ENCODE results near the gene ZPR1.
"Not testable (repeated sequence)": the region's sequence is repeated elsewhere in the genome, so short reads cannot be mapped to it uniquely, and the experiment has no call there.

Gene ZPR1, protein sequence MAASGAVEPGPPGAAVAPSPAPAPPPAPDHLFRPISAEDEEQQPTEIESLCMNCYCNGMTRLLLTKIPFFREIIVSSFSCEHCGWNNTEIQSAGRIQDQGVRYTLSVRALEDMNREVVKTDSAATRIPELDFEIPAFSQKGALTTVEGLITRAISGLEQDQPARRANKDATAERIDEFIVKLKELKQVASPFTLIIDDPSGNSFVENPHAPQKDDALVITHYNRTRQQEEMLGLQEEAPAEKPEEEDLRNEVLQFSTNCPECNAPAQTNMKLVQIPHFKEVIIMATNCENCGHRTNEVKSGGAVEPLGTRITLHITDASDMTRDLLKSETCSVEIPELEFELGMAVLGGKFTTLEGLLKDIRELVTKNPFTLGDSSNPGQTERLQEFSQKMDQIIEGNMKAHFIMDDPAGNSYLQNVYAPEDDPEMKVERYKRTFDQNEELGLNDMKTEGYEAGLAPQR

DNA sequence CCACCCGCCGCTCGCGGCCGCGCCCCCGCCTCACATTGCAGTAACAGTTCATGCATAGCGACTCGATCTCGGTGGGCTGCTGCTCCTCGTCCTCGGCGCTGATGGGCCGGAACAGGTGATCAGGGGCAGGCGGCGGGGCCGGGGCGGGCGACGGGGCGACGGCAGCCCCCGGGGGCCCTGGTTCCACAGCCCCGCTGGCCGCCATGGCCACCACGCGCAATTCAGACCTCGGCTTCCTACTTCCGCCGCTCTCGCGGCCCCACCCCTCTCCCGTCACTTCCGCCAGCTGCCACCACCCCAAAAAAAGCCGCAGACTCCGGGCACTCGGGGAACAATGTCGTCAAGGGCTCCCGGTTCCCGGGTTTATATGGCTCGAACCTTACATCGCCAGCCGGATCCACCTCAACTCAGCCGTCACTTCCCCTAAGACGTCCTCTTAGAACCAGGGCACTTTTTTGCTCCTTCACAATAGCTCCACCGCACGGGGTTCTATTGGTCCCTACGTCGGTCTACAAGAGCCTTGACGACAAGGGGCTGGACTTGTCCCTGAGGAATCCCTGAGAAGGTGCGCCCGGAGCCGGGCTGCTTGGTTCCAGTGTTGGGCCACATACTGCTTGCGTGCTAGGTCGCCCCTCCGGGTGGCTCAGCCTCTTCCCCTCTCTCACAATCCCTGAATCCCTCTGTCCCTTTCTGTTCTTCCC is at the start of gene ZPR1:
TSS of gene ZPR1 (minus strand) at position 238 of the 701 bp plus-strand sequence. CDS start at position 205, 33 bp downstream.
- peak; percentile 79 to 81 for DNase-seq

DNA sequence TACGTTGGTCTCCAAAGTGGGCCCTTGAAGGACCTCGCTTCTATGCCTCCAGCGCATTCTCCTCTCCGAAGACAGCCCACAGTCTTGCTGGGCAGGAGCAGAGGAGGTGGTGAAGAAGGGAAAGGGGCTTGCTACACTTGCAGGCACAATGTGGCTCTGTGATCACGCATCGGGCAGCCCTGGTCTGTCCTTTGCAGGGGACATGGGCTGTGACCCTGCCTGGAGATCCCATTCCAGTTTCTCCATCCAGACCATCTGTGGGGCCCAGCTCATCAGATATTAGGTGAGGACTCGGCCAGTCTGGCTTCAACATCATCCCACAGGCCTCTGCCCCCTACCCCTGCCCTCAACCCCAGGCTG is 48.8 kb upstream of the ZPR1 start:
- DNase-seq, result no peak

DNA sequence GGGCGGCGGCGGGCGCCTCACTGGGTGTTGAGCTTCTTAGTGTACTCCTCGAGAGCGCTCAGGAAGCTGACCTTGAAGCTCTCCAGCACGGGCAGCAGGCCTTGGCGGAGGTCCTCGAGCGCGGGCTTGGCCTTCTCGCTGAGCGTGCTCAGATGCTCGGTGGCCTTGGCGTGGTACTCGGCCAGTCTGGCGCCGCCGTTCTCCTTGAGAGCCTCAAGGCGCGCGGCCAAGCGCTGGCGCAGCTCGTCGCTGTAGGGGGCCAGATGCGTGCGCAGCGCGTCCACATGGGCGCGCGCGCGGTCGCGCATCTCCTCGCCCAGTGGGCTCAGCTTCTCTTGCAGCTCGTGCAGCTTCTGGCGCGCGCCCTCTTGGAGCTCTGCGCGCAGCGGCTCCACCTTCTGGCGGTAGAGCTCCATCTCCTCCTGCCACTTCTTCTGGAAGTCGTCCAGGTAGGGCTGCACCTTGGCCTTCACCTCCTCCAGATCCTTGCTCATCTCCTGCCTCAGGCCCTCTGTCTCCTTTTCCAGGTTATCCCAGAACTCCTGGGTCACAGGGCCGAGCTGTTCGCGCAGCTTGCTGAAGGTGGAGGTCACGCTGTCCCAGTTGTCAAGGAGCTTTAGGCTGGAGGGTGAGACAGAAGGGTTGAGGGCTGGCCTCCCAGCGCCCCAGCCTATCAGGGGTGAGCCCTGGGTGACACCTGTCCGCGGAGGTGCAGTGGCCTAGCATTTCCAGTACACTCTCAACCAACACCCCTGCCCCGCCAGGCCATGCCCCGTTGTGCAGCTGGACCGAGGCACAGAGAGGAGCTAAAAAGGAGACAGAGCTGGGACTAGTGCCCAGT is 48.2 kb upstream of the ZPR1 start:
- peak; percentile 73 to 75 for DNase-seq

DNA sequence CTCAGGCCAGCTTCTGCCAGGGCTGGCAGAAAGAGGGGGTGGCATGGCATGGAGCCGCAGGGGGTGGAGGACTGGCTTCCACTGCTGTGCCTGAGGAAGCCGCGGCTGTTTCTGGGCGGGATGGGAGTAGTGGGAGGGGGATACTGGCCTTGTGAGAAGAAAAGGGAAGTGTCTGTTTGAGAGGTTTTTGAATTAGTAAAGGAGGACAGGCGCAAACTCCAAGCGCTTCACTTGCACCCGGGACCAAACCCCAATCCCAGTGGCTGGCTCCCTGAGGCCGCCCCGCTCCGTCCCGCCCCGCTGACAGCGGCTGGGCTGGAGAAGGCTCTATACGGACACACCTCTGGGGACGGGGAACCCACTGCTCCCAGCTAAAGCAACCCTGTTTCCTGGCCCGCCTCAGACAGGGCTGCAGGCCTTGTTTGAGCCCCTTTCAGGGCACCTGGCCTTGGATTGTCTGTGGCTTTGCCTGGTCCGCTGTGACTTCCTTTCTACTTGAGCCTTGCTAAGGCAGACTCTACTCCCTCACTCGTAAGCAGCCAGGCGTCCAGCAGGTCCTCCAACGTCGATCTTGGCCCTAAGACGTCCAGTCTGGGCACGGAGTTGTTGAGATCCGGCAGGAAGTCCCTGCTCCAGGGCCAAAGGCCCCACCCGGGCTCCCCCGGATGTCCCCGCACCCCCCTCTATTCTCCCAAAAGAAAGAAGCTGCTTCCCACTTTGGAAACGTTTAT is 47.4 kb upstream of the ZPR1 start:
- no peak for DNase-seq

- not testable (repeated sequence) for DNase-seq
Measured at GRCh38 chr11:116834535-116835041, 46.8 kb upstream of the ZPR1 start.

DNA sequence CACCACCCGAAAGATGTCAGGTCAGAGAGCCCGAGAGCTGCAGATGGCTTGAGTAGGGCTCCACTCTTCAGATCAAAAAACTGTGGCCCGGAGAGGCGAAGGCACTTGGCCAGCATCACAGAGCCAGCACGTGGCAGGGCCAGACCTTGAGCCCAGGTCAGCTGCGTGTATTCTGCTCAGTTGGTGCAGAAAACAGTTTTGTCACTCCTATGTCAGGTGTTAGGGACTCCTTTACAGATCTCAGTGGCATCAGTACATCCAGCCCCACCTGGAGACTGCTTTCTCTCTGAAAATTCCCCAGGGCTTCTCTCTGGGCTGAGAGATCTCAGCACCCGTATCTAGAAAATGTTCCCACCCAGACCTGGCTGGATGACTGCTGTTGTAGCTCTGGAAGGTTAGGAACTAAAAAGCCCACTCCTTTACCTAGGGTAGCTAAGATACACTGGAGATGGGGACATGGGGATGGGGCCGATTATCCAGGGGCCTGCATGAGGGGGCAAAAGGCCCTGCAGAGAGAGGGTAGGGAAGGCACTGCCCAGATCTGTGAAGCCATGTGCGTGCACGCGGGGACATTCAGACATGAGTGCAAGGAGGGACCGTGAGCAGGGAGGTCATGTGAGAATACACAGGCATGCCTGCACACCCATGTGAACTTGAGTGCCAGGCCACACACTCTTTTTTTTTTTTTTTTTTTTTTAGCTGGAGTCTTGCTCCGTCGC is 46.2 kb upstream of the ZPR1 start:
- no peak for DNase-seq

GRCh38 chr11:116833491-116833815 is 45.6 kb upstream of the ZPR1 start:
- DNase-seq, result no peak

DNA sequence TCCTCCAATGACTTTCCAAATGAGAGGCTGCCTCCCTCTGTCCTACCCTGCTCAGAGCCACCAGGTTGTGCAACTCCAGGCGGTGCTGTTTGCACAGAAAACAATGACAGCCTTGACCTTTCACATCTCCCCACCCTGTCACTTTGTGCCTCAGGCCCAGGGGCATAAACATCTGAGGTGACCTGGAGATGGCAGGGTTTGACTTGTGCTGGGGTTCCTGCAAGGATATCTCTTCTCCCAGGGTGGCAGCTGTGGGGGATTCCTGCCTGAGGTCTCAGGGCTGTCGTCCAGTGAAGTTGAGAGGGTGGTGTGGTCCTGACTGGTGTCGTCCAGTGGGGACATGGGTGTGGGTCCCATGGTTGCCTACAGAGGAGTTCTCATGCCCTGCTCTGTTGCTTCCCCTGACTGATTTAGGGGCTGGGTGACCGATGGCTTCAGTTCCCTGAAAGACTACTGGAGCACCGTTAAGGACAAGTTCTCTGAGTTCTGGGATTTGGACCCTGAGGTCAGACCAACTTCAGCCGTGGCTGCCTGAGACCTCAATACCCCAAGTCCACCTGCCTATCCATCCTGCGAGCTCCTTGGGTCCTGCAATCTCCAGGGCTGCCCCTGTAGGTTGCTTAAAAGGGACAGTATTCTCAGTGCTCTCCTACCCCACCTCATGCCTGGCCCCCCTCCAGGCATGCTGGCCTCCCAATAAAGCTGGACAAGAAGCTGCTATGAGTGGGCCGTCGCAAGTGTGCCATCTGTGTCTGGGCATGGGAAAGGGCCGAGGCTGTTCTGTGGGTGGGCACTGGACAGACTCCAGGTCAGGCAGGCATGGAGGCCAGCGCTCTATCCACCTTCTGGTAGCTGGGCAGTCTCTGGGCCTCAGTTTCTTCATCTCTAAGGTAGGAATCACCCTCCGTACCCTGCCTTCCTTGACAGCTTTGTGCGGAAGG is 44.8 kb upstream of the ZPR1 start:
- no peak for DNase-seq

DNA sequence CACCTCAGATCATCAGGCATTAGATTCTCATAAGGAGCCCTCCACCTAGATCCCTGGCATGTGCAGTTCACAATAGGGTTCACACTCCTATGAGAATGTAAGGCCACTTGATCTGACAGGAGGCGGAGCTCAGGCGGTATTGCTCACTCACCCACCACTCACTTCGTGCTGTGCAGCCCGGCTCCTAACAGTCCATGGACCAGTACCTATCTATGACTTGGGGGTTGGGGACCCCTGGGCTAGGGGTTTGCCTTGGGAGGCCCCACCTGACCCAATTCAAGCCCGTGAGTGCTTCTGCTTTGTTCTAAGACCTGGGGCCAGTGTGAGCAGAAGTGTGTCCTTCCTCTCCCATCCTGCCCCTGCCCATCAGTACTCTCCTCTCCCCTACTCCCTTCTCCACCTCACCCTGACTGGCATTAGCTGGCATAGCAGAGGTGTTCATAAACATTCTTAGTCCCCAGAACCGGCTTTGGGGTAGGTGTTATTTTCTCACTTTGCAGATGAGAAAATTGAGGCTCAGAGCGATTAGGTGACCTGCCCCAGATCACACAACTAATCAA is 44.0 kb upstream of the ZPR1 start:
- no peak for DNase-seq

DNA sequence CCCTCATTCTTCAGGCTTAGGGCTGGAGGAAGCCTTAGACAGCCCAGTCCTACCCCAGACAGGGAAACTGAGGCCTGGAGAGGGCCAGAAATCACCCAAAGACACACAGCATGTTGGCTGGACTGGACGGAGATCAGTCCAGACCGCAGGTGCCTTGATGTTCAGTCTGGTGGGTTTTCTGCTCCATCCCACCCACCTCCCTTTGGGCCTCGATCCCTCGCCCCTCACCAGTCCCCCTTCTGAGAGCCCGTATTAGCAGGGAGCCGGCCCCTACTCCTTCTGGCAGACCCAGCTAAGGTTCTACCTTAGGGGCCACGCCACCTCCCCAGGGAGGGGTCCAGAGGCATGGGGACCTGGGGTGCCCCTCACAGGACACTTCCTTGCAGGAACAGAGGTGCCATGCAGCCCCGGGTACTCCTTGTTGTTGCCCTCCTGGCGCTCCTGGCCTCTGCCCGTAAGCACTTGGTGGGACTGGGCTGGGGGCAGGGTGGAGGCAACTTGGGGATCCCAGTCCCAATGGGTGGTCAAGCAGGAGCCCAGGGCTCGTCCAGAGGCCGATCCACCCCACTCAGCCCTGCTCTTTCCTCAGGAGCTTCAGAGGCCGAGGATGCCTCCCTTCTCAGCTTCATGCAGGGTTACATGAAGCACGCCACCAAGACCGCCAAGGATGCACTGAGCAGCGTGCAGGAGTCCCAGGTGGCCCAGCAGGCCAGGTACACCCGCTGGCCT is 42.5 kb upstream of the ZPR1 start:
- DNase-seq, result no peak

DNA sequence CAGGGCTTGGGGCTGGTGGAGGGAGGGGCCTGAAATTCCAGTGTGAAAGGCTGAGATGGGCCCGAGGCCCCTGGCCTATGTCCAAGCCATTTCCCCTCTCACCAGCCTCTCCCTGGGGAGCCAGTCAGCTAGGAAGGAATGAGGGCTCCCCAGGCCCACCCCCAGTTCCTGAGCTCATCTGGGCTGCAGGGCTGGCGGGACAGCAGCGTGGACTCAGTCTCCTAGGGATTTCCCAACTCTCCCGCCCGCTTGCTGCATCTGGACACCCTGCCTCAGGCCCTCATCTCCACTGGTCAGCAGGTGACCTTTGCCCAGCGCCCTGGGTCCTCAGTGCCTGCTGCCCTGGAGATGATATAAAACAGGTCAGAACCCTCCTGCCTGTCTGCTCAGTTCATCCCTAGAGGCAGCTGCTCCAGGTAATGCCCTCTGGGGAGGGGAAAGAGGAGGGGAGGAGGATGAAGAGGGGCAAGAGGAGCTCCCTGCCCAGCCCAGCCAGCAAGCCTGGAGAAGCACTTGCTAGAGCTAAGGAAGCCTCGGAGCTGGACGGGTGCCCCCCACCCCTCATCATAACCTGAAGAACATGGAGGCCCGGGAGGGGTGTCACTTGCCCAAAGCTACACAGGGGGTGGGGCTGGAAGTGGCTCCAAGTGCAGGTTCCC is 41.8 kb upstream of the ZPR1 start, which contains the start of gene APOC3:
TSS of gene APOC3 (plus strand) at position 383 of the 659 bp plus-strand sequence. CDS start 676 bp downstream, outside the sequence.
- DNase-seq, result no peak

GRCh38 chr11:116828632-116829524 is 41.1 kb upstream of the ZPR1 start:
- no peak for DNase-seq

- no peak for DNase-seq
Measured at GRCh38 chr11:116827461-116827860, 39.6 kb upstream of the ZPR1 start.

DNA sequence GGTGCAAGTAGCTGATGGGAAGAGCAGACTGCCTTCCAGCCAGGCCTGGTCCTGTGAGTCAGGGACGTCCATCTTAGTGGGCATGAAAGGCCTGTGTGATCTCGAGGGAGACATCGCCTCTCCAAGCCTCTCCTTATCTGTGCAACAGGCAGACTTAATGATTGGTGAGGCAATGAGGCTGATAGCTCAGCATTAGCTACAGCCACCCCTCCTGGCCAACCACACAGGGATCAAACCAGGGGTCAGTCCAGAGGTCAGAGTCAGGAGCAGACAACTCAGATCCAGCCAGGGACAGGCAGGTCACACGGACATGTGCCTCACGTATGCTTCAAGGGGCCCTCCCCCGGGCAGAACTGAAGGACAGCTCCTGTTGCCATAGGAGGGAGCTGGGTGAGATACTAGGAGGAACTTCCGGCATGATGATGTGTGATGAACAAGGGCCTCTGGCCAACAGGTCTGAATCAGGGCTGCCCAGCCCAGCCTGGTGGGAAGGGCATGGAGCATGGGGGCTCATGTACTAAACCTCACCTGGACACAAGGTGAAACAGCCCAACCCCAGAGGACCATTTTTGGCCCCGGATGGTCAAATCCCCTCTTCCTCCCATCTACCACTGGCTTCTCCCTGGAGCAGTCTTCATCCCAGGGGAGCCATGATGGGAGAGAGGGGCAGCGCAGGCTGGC is 39.1 kb upstream of the ZPR1 start:
- DNase-seq, result no peak

- DNase-seq, result no peak
Measured at GRCh38 chr11:116825854-116826750, 38.3 kb upstream of the ZPR1 start.

DNA sequence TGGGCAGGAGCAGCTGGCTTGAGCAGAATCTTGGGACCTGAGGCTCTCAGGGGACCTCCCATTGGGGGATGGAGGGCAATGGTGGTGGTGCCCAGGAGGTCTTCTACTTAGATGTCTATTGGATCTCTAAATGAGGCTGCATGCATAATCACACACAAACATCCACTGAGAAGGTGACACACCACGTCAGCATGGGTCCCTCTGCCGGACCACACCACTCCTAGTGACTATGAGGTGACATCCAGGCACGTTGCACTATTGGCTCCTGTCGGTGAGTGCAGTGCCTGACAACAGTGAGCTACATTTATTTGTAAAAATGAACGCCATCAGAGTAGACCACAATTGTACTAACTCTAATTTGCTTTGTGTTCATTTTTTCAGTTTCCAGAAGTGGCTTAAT is 37.6 kb upstream of the ZPR1 start:
- DNase-seq, result no peak

Measured in activated CD4-positive, alpha-beta T cell treated with anti-CD3 and anti-CD28 coated beads for 4 hours (primary cell).